BLaER1 treated with 17β-estradiol and CSF1 and Interleukin-3, amounts not matched to agents 10 nM and 100 nM (cell line): ENCODE results near the gene RPSA.

Experiments used
- H3K27ac ChIP-seq, 11 experiments: shearing (Covaris generic); formaldehyde crosslinking; 2 replicates each; pipeline ENCODE4 v1.8.1; 2022
- H3K27me3 ChIP-seq, 11 experiments: shearing (Covaris generic); formaldehyde crosslinking; 2 replicates each; pipeline ENCODE4 v1.8.1; 2022
- H3K36me3 ChIP-seq, 11 experiments: shearing (Covaris generic); formaldehyde crosslinking; 2 replicates each; pipeline ENCODE4 v1.8.1; 2022
- H3K4me1 ChIP-seq, 10 experiments: shearing (Covaris generic); formaldehyde crosslinking; 2 replicates each; pipeline ENCODE4 v1.8.1; 2022
- H3K4me2 ChIP-seq, 11 experiments: shearing (Covaris generic); formaldehyde crosslinking; 2 replicates each; pipeline ENCODE4 v1.8.1; 2022
- H3K4me3 ChIP-seq, 10 experiments: shearing (Covaris generic); formaldehyde crosslinking; 2 replicates each; pipeline ENCODE4 v1.8.1; 2022
- H3K9ac ChIP-seq, 11 experiments: shearing (Covaris generic); formaldehyde crosslinking; 2 replicates each; pipeline ENCODE4 v1.8.1; 2022
- H3K9me3 ChIP-seq, 11 experiments: shearing (Covaris generic); formaldehyde crosslinking; replicated peaks in 1 of 11; 2 replicates each; pipeline ENCODE4 v1.8.1; 2022
- H4K20me1 ChIP-seq, 11 experiments: shearing (Covaris generic); formaldehyde crosslinking; 2 replicates each; pipeline ENCODE4 v1.8.1; 2022
- Cebpa-rat ChIP-seq, 11 experiments: shearing (Covaris generic); IDR thresholded peaks; 2 replicates each; pipeline ENCODE4 v1.8.1; 2022

RPSA gene

DNA sequence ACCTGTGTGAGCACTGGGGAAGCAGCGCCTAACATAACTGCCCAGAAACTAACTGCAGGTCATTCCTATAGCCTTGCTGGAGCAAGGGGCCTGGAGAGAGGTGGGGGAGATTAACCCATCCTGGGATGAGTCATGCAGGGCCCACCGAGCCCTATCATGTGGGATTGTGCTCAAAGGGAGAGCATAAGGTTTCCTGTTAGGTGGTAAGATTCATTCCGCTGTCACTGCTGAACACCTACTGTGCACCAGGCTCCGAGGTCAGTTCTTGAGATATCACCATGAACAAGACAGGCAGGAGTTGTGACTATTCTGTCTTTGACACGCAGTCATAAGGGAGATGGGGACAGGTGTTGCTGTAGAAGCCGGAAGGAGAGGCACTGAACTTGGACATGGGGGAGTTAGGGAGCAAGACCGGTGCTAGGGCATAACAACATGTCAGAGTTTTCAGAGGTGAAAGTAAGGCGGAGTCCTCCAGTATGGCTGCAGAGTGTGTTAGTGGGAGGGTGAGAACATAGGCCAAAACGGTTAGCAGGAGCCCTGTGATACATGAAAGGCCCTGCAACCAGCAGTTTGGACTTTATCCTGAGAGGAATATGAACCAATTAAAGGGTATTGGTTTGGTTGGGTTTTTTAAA, 20.9 kb upstream of the RPSA start:
- peaks cover 7 to 28% (median 20%) of the 10 kb centered on the region in 11 experiments for H3K36me3 ChIP-seq
- no peaks in the 10 kb centered on the region for H3K9me3 ChIP-seq
- peaks cover 51 to 65% (median 58%) of the 10 kb centered on the region in 10 experiments for H3K4me1 ChIP-seq
- peak overlapping the region in 5 of 11 experiments; percentile 11 to 92 (median 86); a peak in 1 of 22 replicates for H3K9ac ChIP-seq
- H3K4me2 ChIP-seq, result peak overlapping the region; percentile 80 to 97 (median 91)
- H3K27me3 ChIP-seq, result peaks cover 0 to 2% (median 0%) of the 10 kb centered on the region in 11 experiments; a peak in 1 of 22 replicates
- peaks cover 20 to 70% (median 60%) of the 10 kb centered on the region in 11 experiments; a peak in 21 of 22 replicates for H4K20me1 ChIP-seq
- H3K27ac ChIP-seq, result no peak overlapping the region
- no peak for TF ChIP-seq Cebpa-rat (IDR thresholded peaks at IDR 0.05)
- H3K4me3 ChIP-seq, result peak overlapping the region in 2 of 10 experiments; percentile 81 to 88; a peak in 2 of 20 replicates

GRCh38 chr3:39386318-39386717, 20.2 kb upstream of the RPSA start:
- peaks cover 20 to 78% (median 62%) of the 10 kb centered on the region in 11 experiments; a peak in 21 of 22 replicates for H4K20me1 ChIP-seq
- no peak overlapping the region for H3K27ac ChIP-seq

DNA sequence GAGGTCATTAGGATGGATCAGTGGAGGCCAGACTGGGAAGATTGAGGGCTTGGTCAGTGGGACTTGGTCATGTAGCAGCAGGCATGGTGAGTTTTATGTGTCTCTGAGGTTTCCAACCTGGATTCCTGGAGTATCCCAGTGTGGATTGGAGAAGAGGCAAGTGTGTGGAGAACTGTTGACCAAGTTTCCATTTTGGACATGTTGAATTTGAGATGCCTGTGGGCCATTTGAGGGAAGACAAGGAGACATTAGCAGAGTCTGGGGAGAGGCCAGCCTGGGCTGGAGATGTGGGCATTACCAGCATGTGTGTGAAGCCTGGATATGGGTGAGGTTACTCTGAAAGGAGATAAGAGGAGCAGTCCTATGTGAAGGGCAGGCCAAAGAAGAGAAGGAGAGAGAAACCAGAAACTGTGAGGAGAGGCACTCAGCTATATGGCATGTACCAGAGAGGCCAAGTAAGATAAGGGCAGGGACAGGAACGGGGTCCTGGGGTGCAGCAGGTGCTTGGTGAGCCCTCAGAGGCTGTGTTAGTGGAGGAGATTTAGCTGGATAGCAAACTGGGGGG, 19.0 kb upstream of the RPSA start:
- Histone ChIP-seq H3K4me2 (peak overlapping the region in 10 of 11 experiments; percentile 9 to 82 (median 68); a peak in 15 of 22 replicates), H3K4me3 (no peak overlapping the region), H3K27me3 (no peaks in the 10 kb centered on the region), H3K9me3 (no peaks in the 10 kb centered on the region), H3K36me3 (peaks cover 25 to 45% (median 37%) of the 10 kb centered on the region in 11 experiments), H3K9ac (no peak overlapping the region), H3K4me1 (peaks cover 52 to 71% (median 60%) of the 10 kb centered on the region in 10 experiments), H3K27ac (no peak overlapping the region), H4K20me1 (peaks cover 20 to 79% (median 62%) of the 10 kb centered on the region in 11 experiments; a peak in 21 of 22 replicates)
- no peak for TF ChIP-seq Cebpa-rat (IDR thresholded peaks at IDR 0.05)

More at GRCh38 chr3:39386318-39386717, 20.2 kb upstream of the RPSA start:
- H3K4me1 ChIP-seq, result peaks cover 53 to 72% (median 64%) of the 10 kb centered on the region in 10 experiments
- no peak overlapping the region for H3K4me3 ChIP-seq
- peaks cover 15 to 35% (median 27%) of the 10 kb centered on the region in 11 experiments for H3K36me3 ChIP-seq
- no peak overlapping the region for H3K9ac ChIP-seq
- H3K27me3 ChIP-seq, result no peaks in the 10 kb centered on the region
- no peak for TF ChIP-seq Cebpa-rat (IDR thresholded peaks at IDR 0.05)
- H3K4me2 ChIP-seq, result peak overlapping the region in 2 of 11 experiments; percentile 6 to 7; a peak in 2 of 22 replicates
- H3K9me3 ChIP-seq, result no peaks in the 10 kb centered on the region

- peaks cover 49 to 73% (median 56%) of the 10 kb centered on the region in 10 experiments for H3K4me1 ChIP-seq
- H3K9ac ChIP-seq, result no peak overlapping the region
- H4K20me1 ChIP-seq, result peaks cover 20 to 82% (median 62%) of the 10 kb centered on the region in 11 experiments; a peak in 21 of 22 replicates
- peak overlapping the region; percentile 9 to 82 (median 65); a peak in 19 of 22 replicates for H3K4me2 ChIP-seq
- no peak for TF ChIP-seq Cebpa-rat (IDR thresholded peaks at IDR 0.05)
- H3K36me3 ChIP-seq, result peaks cover 31 to 52% (median 44%) of the 10 kb centered on the region in 11 experiments
- H3K27me3 ChIP-seq, result no peaks in the 10 kb centered on the region
- H3K27ac ChIP-seq, result no peak overlapping the region
- H3K4me3 ChIP-seq, result no peak overlapping the region
- H3K9me3 ChIP-seq, result no peaks in the 10 kb centered on the region
Measured at GRCh38 chr3:39388153-39388552, 18.4 kb upstream of the RPSA start.

DNA sequence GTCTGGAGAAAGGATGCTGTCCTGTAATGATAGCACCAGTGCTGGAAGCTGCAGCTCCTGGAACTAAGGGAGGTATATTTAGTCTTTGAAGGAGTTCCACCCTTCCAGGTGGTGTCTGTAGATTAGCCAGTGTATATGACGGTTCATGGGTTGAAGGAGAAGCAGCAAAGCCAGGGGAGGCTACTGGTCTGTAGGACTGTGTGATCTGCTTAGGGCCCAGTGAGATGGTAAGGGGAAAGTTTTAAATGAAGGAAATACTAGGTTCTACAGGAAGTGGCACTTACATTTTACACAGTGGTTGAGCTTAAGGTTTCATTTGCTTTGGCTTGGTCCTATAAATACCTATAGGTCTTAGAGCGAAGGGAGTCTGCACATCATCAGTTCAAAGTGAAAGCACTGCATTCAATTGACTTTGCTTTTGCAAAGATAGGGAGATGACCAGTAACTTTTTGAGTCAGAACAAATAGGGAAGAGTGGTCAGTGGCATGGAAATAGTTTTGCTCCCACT, 17.7 kb upstream of the RPSA start:
- Histone ChIP-seq H3K9me3 (no peaks in the 10 kb centered on the region), H3K9ac (0 out of 22 replicates have a peak overlapping the region, but pooled peaks of 1 of the 11 experiments have one; percentile 2), H3K4me2 (peak overlapping the region; percentile 52 to 82 (median 65)), H3K4me1 (peaks cover 49 to 77% (median 56%) of the 10 kb centered on the region in 10 experiments), H3K27me3 (no peaks in the 10 kb centered on the region), H3K36me3 (peaks cover 38 to 58% (median 50%) of the 10 kb centered on the region in 11 experiments), H4K20me1 (peaks cover 20 to 79% (median 60%) of the 10 kb centered on the region in 11 experiments; a peak in 21 of 22 replicates), H3K4me3 (no peak overlapping the region), H3K27ac (peak overlapping the region in 1 of 11 experiments; percentile 39; a peak in 1 of 22 replicates)
- no peak for TF ChIP-seq Cebpa-rat (IDR thresholded peaks at IDR 0.05)

DNA sequence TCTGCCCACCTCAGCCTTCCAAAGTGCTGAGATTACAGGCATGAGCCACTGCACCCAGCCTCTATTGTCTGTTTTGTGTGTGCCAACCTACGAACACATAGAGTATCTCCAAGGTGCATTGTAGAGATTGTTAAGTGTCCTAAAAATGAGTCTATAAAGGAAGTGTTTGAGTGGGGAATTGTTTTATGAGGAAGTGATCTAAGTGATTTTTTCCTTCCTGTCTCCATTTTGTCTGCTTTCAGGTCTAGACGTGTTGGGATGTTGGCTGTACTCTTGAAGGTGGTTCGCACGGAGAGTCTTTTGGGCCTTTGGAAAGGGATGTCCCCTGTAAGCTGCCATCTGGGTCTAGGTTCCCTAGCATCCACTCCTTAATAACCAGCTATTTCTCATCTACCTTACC, 16.3 kb upstream of the RPSA start:
- Histone ChIP-seq H3K4me1 (peaks cover 42 to 69% (median 48%) of the 10 kb centered on the region in 10 experiments), H3K27ac (no peak overlapping the region), H3K27me3 (no peaks in the 10 kb centered on the region), H3K4me3 (no peak overlapping the region), H3K9me3 (no peaks in the 10 kb centered on the region), H3K4me2 (peak overlapping the region; percentile 43 to 82 (median 65)), H3K9ac (no peak overlapping the region), H4K20me1 (peaks cover 13 to 68% (median 49%) of the 10 kb centered on the region in 11 experiments; a peak in 21 of 22 replicates), H3K36me3 (peaks cover 51 to 71% (median 64%) of the 10 kb centered on the region in 11 experiments)
- TF ChIP-seq Cebpa-rat (IDR thresholded peaks at IDR 0.05), result no peak

DNA sequence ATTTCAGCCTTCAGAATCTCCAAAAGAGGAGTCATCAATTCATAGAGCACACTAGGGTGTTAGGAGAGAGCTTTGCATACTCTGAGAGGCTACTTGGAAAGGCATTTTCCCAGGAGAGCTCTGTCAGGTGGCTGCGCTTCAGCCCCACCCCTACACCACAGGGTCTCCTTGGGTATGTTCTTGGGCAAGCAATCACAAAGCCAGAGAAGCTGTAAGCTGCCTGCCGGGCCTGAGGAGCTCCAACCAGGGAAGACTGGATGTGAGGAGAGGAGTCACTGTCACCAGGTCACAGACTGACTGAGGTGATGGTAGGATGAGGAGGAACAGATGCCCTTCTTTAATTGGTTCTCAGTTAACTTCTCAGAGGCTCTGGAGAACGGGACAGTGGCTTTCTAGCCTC, 9.8 kb upstream of the RPSA start:
- no peaks in the 10 kb centered on the region for H3K27me3 ChIP-seq
- no peak for TF ChIP-seq Cebpa-rat (IDR thresholded peaks at IDR 0.05)
- no peaks in the 10 kb centered on the region for H3K9me3 ChIP-seq
- H3K4me3 ChIP-seq, result no peak overlapping the region
- no peak overlapping the region for H3K9ac ChIP-seq
- peaks cover 7 to 21% (median 9%) of the 10 kb centered on the region in 10 experiments; a peak in 18 of 20 replicates for H3K4me1 ChIP-seq
- peaks cover 73 to 97% (median 93%) of the 10 kb centered on the region in 11 experiments for H3K36me3 ChIP-seq
- no peak overlapping the region for H3K27ac ChIP-seq
- peaks cover 0 to 7% (median 0%) of the 10 kb centered on the region in 11 experiments; a peak in 3 of 22 replicates for H4K20me1 ChIP-seq
- no peak overlapping the region for H3K4me2 ChIP-seq

DNA sequence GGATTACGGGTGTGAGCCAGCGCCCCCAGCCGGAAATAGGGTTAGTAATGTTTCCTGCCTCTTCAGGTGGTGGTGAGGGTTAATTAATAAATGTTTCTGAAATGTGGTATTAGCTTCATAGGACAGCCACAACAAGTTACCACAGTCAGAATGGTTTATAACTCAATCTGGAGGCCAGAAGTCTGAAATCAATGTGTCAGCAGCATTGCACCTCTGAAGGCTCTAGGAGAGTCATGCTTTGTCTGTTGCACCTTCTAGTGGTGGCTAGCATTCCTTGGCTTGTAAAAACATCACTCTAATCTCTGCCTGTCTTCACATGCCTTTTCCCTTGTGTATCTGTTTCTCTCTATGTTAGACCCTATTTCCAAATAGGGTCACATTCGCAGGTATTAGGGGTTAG, 7.8 kb upstream of the RPSA start:
- Histone ChIP-seq H3K36me3 (peaks cover 55 to 86% (median 75%) of the 10 kb centered on the region in 11 experiments), H3K27ac (no peak overlapping the region), H3K9ac (no peak overlapping the region), H3K9me3 (no peaks in the 10 kb centered on the region), H3K4me1 (peaks cover 7 to 25% (median 21%) of the 10 kb centered on the region in 10 experiments; a peak in 18 of 20 replicates), H3K4me2 (no peak overlapping the region), H3K27me3 (no peaks in the 10 kb centered on the region), H3K4me3 (no peak overlapping the region), H4K20me1 (no peaks in the 10 kb centered on the region; a peak in 1 of 22 replicates)
- TF ChIP-seq Cebpa-rat (IDR thresholded peaks at IDR 0.05), result no peak
